Measurements from ENCODE around the gene CST9. TPM values are rescaled to one million over a fixed set of nuclear protein-coding genes. Genes with fewer than 3 reads are reported as not detected.

The CST9 gene
- total RNA-seq, 3 donors from 2014 or later (not counting 1 experiment from before 2014, with no cell fraction given): not detected

DNA sequence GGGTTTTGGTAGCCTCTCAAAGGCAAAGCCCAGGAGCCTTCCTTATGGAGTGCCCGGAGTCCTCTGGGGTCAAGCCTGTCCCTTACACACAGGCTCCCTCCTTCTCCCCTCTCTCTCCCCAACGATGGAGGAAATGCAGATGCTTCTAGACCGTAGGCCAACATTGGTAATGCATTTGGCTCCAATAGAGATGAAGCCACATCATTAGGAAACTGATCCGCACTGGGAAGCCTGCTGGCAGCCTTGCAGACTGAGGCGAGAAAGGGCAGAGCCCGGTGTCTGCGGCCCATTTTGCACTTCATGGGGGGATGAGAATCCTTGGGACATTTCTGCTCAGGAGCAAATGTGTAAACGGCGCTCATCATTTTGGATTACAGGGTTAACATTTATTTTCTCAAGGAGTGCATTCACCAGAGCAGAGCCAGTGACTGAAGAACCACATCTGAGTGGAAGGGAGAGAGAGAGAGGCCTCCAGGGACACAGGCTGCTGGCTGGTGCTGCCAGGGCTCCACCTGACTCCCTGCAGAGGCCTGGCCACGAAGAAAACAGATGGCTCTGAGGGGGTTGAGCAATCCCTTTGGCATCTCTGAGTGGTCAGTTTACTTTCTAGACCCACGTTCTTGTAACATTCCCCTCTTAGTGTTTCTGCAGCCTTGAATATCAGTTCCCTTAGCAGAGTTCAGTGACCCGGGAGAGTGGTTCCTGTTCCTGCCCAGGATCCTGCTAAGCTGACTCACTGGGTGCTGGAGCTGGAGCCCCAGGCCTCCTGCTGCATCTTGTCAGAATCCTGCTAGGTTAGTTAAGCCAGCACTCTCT, 36.4 kb upstream of the CST9 start:
- H3K36me3 Mint-ChIP-seq: no peaks in the 10 kb centered on the region
- H3K9me3 Mint-ChIP-seq: no peaks in the 10 kb centered on the region
- H3K4me1 ChIP-seq (ENCODE audit: control insufficient read depth, insufficient read depth, low read length): peaks cover 13% of the 10 kb centered on the region
- peaks cover 1 to 8% of the 10 kb centered on the region in 2 donors for H3K4me1 Mint-ChIP-seq
- H3K27me3 ChIP-seq (ENCODE audit: control insufficient read depth, insufficient read depth, low read length): no peaks in the 10 kb centered on the region
- H3K27ac ChIP-seq (ENCODE audit: low read length): no peak overlapping the region
- no peak for ATAC-seq
- H3K4me3 Mint-ChIP-seq: no peak overlapping the region
- intact Hi-C loops (cut with micrococcal nuclease): no loop called here
- no peaks in the 10 kb centered on the region for H3K36me3 ChIP-seq (ENCODE audit: control insufficient read depth, insufficient read depth, low read length)
- no peak overlapping the region for H3K27ac Mint-ChIP-seq
- WGBS (ENCODE audit: insufficient coverage): 76% methylated on average over 12 of the region's 12 CpGs
- TF ChIP-seq, protein P1, sequence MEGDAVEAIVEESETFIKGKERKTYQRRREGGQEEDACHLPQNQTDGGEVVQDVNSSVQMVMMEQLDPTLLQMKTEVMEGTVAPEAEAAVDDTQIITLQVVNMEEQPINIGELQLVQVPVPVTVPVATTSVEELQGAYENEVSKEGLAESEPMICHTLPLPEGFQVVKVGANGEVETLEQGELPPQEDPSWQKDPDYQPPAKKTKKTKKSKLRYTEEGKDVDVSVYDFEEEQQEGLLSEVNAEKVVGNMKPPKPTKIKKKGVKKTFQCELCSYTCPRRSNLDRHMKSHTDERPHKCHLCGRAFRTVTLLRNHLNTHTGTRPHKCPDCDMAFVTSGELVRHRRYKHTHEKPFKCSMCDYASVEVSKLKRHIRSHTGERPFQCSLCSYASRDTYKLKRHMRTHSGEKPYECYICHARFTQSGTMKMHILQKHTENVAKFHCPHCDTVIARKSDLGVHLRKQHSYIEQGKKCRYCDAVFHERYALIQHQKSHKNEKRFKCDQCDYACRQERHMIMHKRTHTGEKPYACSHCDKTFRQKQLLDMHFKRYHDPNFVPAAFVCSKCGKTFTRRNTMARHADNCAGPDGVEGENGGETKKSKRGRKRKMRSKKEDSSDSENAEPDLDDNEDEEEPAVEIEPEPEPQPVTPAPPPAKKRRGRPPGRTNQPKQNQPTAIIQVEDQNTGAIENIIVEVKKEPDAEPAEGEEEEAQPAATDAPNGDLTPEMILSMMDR (IDR thresholded peaks at IDR 0.05): no peak
- peaks cover 0 to 5% of the 10 kb centered on the region in 2 donors for H3K27me3 Mint-ChIP-seq (ENCODE audit: low read depth in 2 of 2)
- no peak overlapping the region for H3K4me3 ChIP-seq (ENCODE audit: low read length)
- H3K9me3 ChIP-seq (ENCODE audit: control insufficient read depth, insufficient read depth, low read length): no peaks in the 10 kb centered on the region
- no peak for DNase-seq

GRCh38 chr20:23640671-23641667, 35.3 kb upstream of the CST9 start:
- Histone ChIP-seq H3K27ac (ENCODE audit: low read length) (no peak overlapping the region), H3K4me3 (ENCODE audit: low read length) (no peak overlapping the region), H3K4me1 (ENCODE audit: control insufficient read depth, insufficient read depth, low read length) (peaks cover 18% of the 10 kb centered on the region), H3K27me3 (ENCODE audit: control insufficient read depth, insufficient read depth, low read length) (no peaks in the 10 kb centered on the region), H3K9me3 (ENCODE audit: control insufficient read depth, insufficient read depth, low read length) (no peaks in the 10 kb centered on the region), H3K36me3 (ENCODE audit: control insufficient read depth, insufficient read depth, low read length) (no peaks in the 10 kb centered on the region)
- Mint-ChIP-seq H3K9me3 (no peaks in the 10 kb centered on the region), H3K36me3 (no peaks in the 10 kb centered on the region), H3K4me1 (peaks cover 6 to 19% of the 10 kb centered on the region in 2 donors), H3K27ac (no peak overlapping the region), H3K27me3 (ENCODE audit: low read depth in 2 of 2) (peaks cover 0 to 3% of the 10 kb centered on the region in 2 donors), H3K4me3 (no peak overlapping the region)
- intact Hi-C loops (cut with micrococcal nuclease): no loop called here
- TF ChIP-seq, protein P1 (IDR thresholded peaks at IDR 0.05): no peak
- 69% methylated on average over 10 of the region's 11 CpGs for WGBS (ENCODE audit: insufficient coverage)
- DNase-seq (no peak), ATAC-seq (no peak)

GRCh38 chr20:23640018-23640601, 34.4 kb upstream of the CST9 start:
- Histone ChIP-seq H3K27me3 (ENCODE audit: control insufficient read depth, insufficient read depth, low read length) (no peaks in the 10 kb centered on the region), H3K4me3 (ENCODE audit: low read length) (no peak overlapping the region), H3K4me1 (ENCODE audit: control insufficient read depth, insufficient read depth, low read length) (peaks cover 18% of the 10 kb centered on the region), H3K9me3 (ENCODE audit: control insufficient read depth, insufficient read depth, low read length) (no peaks in the 10 kb centered on the region), H3K36me3 (ENCODE audit: control insufficient read depth, insufficient read depth, low read length) (no peaks in the 10 kb centered on the region), H3K27ac (ENCODE audit: low read length) (no peak overlapping the region)
- H3K9me3 Mint-ChIP-seq: no peaks in the 10 kb centered on the region
- peaks cover 6 to 19% of the 10 kb centered on the region in 2 donors for H3K4me1 Mint-ChIP-seq
- 85% methylated on average over 8 of the region's 8 CpGs for WGBS (ENCODE audit: insufficient coverage)
- intact Hi-C loops (cut with micrococcal nuclease): no loop called here
- ATAC-seq (no peak), DNase-seq (no peak)
- no peaks in the 10 kb centered on the region for H3K27me3 Mint-ChIP-seq (ENCODE audit: low read depth in 2 of 2)
- no peak overlapping the region for H3K27ac Mint-ChIP-seq
- H3K36me3 Mint-ChIP-seq: no peaks in the 10 kb centered on the region
- TF ChIP-seq, protein P1 (IDR thresholded peaks at IDR 0.05): no peak
- no peak overlapping the region for H3K4me3 Mint-ChIP-seq
